ENCODE measurements around the gene DNAH12.

The DNAH12 gene

GRCh38 chr3:57314204-57314603 lies 229.9 kb downstream of the DNAH12 start:
- no peak for DNase-seq (ENCODE audit: low read depth)

GRCh38 chr3:57309769-57310360 lies 234.3 kb downstream of the DNAH12 start:
- DNase-seq (ENCODE audit: low read depth), result no peak

- peak; percentile 6 for DNase-seq (ENCODE audit: low read depth)
These were observed 240.6 kb downstream of the DNAH12 start for GRCh38 chr3:57303520-57303919.

- no peak for DNase-seq (ENCODE audit: low read depth)
These were observed 246.1 kb downstream of the DNAH12 start for GRCh38 chr3:57298041-57298440.

- DNase-seq (ENCODE audit: low read depth), result no peak
These were observed 251.1 kb downstream of the DNAH12 start for GRCh38 chr3:57292897-57293526.

GRCh38 chr3:57292159-57292896 lies 251.8 kb downstream of the DNAH12 start, which contains the start of gene ASB14:
TSS of gene ASB14 (minus strand) at chr3:57292685. CDS start at chr3:57292033, 652 bp downstream.
- DNase-seq (ENCODE audit: low read depth), result no peak

GRCh38 chr3:57288403-57288802 lies 255.7 kb downstream of the DNAH12 start:
- DNase-seq (ENCODE audit: low read depth), result no peak

- DNase-seq (ENCODE audit: low read depth), result no peak
These were observed 256.9 kb downstream of the DNAH12 start for GRCh38 chr3:57287205-57287604.

- no peak for DNase-seq (ENCODE audit: low read depth)
These were observed 260.8 kb downstream of the DNAH12 start for GRCh38 chr3:57283334-57283733.

- peak; percentile 25 for DNase-seq (ENCODE audit: low read depth)
These were observed 262.4 kb downstream of the DNAH12 start for GRCh38 chr3:57281715-57282114.

- DNase-seq (ENCODE audit: low read depth), result no peak
These were observed 264.5 kb downstream of the DNAH12 start for GRCh38 chr3:57279685-57280084.

- no peak for DNase-seq (ENCODE audit: low read depth)
These were observed 265.9 kb downstream of the DNAH12 start for GRCh38 chr3:57278237-57278636.

GRCh38 chr3:57275393-57275792 lies 268.8 kb downstream of the DNAH12 start:
- no peak for DNase-seq (ENCODE audit: low read depth)

GRCh38 chr3:57274845-57275244 lies 269.3 kb downstream of the DNAH12 start:
- no peak for DNase-seq (ENCODE audit: low read depth)

GRCh38 chr3:57268416-57268815 lies 275.7 kb downstream of the DNAH12 start:
- no peak for DNase-seq (ENCODE audit: low read depth)

GRCh38 chr3:57261929-57262328 lies 282.2 kb downstream of the DNAH12 start:
- no peak for DNase-seq (ENCODE audit: low read depth)

GRCh38 chr3:57261119-57261518 lies 283.0 kb downstream of the DNAH12 start:
- no peak for DNase-seq (ENCODE audit: low read depth)

GRCh38 chr3:57257678-57258077 lies 286.5 kb downstream of the DNAH12 start:
- DNase-seq (ENCODE audit: low read depth), result no peak

- DNase-seq (ENCODE audit: low read depth), result no peak
These were observed 287.3 kb downstream of the DNAH12 start for GRCh38 chr3:57256844-57257243.

- no peak for DNase-seq (ENCODE audit: low read depth)
These were observed 291.7 kb downstream of the DNAH12 start for GRCh38 chr3:57252404-57252803.

GRCh38 chr3:57244946-57245345 lies 299.2 kb downstream of the DNAH12 start:
- no peak for DNase-seq (ENCODE audit: low read depth)
